NCI-H187 (cell line): Measurements from ENCODE around the gene B3GAT1.
"Not testable (repeated sequence)": the region's sequence is repeated elsewhere in the genome, so short reads cannot be mapped to it uniquely, and the experiment has no call there.

Experiments
- DNase-seq, 2 experiments: peaks; one replicate each; lab custom pipeline; 2025; lab: John Stamatoyannopoulos, UW

B3GAT1 gene, protein sequence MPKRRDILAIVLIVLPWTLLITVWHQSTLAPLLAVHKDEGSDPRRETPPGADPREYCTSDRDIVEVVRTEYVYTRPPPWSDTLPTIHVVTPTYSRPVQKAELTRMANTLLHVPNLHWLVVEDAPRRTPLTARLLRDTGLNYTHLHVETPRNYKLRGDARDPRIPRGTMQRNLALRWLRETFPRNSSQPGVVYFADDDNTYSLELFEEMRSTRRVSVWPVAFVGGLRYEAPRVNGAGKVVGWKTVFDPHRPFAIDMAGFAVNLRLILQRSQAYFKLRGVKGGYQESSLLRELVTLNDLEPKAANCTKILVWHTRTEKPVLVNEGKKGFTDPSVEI

DNA sequence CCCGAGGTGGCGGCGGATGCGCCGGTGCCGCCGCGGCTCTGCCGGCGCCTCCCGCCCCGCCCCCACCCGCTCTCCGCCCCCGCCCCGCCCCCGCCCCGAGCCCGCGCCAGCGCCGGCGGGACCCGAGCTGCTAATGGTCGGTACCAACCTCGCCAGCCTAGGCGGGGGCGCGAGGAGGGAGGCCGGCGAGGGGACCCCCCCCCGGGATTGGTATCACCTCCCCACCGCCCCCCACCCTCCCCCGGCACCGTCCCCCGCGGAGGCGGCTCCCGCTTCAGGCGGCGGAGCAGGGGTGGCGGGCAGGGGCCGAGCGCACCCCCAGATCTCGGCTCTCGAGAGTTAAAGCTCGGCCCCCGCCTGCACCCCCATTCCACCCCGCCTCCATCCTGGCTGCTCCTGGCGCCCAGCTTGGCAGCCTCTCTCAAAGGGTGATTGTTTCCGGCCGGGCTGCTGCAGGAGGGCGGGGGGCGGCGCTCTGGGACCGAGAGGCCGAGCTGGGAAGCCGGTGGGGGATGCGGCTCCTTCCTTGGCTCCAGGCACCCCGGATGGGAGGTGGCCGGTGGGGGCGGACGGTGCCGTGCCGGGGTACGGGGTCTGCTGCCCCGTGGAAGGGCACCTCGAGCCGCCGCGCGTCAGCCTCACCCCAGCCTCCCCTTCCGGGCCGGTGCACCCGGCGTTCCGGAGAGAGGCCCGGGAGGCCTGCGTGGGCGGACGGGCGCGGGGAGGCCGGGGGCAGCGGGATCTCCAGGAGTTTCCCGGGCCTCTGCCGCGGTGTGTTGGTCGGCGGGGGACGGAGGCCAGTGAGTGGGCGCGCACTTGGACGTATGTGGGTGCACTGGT, at the start of gene B3GAT1:
TSS of gene B3GAT1 (minus strand) at position 40 of the 840 bp plus-strand sequence. CDS start 24,583 bp downstream, outside the sequence.
- peak in 1 of 2 experiments; percentile 39 for DNase-seq

DNA sequence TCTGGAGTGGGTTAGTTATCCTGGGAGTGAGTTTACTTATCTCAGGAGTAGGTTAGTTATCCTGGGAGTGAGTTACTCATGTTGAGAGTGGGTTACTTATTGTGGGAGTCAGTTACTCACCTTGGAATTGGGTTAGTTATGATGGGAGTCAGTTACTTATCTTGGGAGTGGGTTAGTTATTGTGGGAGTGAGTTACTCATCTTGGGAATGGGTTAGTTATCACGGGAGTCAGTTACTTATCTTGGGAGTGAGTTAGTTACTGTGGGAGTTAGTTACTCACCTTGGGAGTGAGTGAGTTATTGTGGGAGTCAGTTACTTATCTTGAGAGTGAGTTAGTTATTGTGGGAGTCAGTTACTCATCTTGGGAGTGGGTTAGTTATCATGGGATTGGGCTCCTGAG, 49.6 kb upstream of the B3GAT1 start:
- no peak for DNase-seq

DNA sequence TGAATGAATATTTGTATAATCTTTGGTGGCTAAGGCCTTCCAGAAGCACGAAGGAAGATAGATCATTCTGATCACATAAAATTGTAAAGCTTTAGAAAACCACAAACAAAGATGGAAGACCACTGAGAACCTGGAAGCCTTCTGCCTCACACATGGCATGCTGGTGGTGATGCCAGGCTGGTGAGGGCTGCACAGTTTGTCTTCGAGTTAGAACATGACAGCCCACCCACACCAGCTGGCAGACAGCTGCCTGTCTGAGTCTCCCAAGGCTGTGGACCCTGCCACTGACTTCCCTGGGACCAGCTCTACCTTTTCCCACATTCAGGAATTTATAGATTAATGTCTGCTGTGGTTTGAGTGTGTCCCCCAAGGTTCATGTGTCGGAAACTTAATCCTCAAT, 48.8 kb upstream of the B3GAT1 start:
- DNase-seq: no peak

DNA sequence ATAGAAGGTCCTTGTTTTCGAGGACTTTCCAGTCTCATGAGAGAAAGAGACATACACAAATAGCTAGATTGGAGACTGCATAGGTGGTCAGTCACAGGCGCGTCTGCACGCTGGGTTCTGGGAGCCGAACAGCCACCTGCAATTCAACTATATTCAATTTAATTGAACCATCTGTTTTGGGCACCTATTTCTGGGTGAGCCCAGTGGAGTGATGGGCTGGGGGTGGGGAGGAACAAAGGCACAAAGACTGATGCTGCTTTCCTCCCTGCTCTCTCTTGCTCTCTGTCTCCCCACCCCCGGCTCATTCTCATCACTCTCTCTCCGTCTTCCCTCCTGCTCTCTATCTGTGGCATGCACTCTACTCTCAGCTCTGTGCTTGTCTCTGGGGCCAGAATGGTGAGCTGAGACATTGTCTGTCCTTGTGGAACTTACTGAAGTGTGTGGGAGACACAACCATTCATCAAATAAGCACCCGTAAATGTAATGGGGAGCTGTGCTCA, 48.1 kb upstream of the B3GAT1 start:
- no peak for DNase-seq

DNA sequence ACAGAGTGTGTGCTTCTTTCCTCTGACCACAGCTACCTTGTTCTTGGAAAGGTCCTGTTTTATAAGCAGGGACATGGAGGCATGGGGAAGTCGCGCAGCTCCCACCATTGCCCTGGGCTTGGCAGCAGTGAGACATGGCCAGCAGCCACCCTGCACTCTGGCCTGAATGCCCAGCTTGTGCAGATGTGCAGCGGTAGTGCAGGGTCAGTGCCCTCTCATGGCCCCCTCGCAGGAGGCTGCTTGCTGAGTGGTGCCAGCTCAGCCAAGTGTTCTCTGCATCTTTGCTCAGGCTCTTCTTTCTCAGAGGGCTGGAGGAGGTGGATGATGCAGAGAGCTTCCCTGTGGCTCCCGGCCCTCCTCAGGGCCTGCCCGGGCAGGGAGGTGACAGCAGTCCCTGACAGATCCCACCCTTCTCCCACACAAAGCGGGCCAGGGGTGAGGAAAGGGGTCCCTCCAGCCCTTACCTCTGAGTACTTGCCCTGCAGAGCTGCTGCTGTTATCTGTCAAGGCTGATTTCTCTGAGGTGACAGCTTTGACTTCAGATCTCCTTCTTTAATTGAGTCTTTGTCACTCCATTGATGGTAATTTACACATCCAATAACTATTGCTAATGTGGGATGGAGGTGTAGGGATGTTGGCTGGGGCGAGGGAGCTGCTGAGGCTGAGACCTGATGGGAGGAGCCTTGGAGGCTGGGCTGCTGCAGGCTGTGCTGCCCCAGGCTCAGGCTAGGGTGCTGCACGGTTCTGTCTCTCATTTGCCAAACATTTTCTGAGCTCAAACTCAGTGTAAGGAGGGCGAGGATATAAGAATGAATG, 47.4 kb upstream of the B3GAT1 start:
- DNase-seq: no peak

DNA sequence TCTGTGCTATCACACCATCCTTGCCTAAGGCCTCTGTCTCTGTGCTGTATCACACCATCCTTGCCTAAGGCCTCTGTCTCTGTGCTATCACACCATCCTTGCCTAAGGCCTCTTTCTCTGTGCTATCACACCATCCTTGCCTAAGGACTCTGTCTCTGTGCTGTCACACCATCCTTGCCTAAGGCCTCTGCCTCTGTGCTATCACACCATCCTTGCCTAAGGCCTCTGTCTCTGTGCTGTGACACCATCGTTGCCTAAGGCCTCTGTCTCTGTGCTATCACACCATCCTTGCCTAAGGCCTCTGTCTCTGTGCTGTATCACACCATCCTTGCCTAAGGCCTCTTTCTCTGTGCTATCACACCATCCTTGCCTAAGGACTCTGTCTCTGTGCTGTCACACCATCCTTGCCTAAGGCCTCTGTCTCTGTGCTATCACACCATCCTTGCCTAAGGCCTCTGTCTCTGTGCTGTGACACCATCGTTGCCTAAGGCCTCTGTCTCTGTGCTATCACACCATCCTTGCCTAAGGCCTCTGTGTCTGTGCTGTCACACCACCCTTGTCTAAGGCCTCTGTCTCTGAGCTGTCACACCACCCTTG, 45.5 kb upstream of the B3GAT1 start:
- not testable (repeated sequence) for DNase-seq

DNA sequence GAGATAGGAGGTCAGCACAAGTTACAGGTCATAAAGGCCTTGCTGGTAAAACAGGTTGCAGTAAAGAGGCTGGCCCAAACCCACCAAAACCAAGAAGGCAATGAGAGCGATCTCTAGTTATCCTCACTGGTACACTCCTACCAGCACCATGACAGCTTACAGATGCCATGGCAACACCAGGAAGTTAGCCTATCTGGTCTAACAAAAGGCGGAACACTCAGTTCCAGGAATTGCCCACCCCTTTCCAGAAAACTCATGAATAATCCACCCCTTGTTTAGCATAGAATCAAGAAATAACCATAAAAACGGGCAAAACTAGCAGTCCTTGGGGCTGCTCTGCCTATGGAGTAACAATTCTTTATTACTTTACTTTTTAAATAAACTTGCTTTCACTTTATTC, 43.5 kb upstream of the B3GAT1 start:
- DNase-seq: no peak

DNA sequence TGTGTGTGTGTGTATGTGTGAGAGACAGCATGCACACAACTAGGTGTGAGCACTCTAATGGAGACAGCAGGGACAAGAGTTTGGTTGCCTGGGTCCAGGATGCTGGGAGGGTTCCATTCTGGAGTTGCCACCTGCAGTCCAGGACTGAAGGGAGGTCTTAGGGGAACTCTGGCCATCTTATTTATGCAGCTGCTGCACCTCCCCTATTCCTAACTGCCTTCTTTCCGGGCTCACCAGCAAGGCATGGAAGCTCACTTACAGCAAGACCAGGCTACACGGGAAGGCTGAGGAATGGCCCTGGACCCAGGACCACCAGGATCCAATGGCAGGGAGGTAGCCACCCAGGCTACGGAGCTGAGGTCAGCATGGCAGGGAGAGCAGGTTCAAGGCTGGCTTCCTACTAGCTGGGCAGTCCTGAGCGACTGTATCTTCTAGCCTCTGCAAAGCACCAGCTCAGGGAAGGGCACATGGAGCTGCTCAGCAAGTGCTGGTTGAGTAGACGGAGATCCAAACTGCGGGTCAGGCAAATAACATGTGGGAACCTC, 42.2 kb upstream of the B3GAT1 start:
- DNase-seq: no peak

DNA sequence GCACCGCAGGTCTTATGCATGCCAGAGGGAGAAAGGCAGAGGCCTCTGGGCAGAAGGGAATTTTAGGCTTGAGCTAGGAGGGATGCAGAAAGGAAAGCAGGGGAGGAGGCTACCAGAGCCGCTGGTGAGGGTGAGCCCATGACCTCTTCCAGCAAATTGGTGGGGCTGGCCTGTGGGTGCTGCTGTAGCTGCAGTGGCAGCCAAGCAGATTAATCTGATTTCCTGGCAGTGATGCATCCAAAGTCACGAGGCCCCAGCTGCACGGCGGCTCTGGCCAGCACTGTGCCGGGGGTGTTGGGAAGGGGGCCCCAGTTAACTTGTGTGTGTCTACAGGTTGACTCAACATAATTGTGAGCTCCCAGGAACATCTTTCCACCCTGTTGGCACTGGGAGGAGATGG, 41.4 kb upstream of the B3GAT1 start:
- DNase-seq: no peak

DNA sequence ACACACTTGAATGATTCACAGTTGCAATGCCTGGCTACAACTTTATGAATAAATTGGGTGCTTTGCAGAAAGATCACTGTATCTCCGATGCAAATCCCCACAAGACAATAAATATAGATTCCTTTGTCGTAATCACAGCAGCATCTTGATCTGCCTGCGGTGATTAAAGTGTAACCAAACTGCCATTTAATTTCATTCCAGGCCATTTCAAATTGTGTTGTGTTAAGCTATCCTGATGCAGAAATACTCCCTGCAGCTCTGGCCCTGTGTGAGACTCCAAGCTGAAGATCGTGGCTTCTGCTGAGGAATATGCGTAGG, 40.8 kb upstream of the B3GAT1 start:
- no peak for DNase-seq

DNA sequence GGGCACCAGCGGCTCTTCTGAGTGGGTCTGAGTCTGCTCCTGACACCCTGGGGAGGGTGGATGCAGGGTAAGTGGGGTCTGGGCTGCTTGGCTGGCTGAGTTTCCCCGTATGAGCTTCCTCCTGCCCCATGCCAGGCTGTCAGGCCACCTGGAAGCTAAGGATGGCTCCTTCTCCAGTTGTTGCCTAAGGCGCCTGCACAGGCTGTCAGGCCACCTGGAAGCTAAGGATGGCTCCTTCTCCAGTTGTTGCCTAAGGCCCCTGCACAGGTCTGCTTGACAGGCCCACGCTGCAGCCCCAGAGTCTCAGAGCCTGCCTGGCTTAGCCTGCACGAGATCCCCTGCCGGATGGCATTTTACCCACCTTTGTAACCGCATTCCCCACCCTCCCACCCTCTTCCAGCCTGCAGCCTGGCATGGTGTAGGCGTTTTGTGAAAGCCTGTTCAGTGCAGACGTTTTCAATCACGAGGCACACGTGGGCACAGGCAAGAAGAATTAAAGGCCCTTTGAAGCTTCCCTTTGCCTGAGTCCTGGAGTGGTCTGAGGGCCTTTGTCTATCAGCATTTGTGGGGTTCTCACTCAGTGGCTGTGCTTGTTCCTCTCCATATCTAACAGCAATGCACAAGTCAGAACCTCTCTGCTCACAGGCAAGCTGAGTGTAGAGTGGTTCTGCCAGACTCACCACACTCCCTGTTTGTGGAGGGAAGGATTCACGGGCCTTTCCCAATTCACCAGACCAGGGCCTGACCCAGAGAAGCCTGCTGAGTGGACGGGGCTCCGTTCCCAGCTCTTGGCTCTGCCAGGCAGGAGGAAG, 40.2 kb upstream of the B3GAT1 start:
- DNase-seq: no peak

DNA sequence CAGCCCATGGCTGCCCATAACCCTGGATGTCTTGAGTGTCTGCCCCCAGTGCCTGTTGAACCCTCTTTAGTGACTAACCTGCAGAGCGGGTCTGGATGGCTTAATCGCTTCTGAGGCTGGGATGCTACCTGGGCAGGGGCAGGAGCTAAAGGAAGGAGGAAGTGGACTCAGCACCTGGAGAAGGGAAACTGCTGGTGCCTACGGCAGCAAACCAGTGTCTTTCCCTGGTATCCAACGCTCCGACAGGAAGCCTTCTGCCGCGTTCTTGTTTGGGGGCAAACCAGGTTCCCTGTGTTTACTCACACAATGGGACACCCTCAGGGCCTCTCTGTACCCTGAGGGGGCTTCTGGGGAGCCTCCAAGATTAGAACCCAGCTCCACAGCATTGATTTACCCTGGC, 38.1 kb upstream of the B3GAT1 start:
- no peak for DNase-seq

DNA sequence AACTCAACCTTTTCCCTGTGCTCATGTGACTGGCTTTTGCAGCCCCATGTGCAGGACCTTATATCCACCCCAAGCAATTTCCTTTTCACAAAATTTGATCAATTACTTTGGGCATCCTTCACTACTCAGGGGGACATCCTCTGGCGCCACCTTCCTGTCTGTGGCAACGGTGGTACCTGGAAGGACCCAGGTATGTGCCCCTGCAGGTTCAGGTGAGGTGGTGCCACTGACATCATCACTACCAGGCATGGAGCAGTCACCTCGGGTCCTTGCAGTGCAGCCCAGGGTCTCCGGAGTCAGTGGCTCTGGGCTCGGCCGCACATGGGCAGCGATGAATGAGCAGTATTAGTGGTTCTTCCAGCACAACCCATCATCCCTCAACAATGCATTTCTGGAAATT, 37.7 kb upstream of the B3GAT1 start:
- DNase-seq: no peak

DNA sequence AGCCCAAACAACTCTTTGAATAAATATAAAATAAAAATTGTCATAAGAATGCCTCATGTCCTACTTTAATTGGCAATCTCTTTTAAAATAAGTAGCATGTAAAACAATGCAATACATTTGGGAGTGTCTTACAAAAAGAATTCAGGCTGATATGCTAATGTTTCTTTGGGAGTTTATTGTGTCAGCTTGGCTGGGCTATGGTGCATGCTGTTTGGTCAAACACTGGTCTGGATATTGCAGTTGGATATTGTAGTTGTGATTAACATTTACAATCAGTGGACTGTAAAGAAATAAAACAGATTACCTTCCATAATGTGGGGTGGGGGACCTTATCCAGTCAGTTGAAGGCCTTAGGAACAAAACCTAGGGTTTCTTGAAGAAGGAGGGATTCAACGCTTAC, 37.0 kb upstream of the B3GAT1 start:
- no peak for DNase-seq

DNA sequence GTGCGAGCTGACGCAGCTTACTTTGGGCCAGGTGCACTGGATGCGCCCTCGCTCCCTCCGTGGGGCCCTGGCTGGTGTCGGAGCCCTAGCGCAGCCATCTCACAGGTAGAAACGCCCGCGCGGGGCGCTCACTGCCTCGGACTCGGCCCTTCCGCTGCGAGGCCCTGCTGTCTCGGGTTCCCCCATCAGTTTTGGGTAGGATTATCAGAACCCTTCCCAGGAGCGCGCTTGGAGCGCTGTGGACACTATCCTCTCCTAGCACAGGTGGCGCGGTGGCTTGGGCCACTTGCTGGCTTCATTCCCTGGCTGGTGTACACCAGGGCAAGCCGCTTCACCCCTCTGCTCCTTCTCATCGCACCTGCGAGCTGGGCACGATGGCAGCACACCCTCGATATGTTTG, 35.7 kb upstream of the B3GAT1 start:
- no peak for DNase-seq

DNA sequence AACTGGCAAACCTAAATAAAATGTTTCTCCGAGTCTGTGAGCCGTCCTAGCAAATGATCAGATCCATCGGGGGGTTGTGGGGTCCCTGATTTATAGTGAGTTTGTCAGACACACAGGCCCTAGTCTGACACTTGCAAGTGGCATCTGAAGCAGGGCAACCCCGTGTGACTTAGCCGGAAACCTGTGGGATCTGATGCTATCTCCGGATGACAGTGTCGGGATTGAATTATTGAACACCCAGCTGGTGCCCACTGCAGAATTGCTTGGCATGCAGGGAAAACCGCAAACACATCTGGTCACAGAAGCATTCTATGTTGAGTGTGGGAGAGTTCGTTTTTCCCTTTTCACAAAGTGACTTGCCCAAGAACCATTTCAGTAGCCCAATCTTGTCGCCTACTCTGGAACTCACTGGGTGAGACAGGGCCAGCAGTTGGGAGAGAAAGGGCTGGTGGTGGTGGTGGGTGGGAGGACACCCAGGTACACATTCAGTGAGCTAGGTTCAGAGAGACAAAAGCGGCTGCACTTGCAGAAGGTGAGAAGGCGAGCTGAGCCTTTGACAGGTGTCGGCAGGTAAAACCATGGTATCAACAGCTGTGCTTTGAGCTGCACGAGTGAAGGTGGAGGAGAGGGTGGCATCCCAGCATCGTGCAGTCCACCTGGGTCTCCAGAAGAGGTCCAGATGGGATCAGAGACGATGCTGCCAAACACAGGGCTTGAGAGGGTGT, 33.7 kb upstream of the B3GAT1 start:
- no peak for DNase-seq

DNA sequence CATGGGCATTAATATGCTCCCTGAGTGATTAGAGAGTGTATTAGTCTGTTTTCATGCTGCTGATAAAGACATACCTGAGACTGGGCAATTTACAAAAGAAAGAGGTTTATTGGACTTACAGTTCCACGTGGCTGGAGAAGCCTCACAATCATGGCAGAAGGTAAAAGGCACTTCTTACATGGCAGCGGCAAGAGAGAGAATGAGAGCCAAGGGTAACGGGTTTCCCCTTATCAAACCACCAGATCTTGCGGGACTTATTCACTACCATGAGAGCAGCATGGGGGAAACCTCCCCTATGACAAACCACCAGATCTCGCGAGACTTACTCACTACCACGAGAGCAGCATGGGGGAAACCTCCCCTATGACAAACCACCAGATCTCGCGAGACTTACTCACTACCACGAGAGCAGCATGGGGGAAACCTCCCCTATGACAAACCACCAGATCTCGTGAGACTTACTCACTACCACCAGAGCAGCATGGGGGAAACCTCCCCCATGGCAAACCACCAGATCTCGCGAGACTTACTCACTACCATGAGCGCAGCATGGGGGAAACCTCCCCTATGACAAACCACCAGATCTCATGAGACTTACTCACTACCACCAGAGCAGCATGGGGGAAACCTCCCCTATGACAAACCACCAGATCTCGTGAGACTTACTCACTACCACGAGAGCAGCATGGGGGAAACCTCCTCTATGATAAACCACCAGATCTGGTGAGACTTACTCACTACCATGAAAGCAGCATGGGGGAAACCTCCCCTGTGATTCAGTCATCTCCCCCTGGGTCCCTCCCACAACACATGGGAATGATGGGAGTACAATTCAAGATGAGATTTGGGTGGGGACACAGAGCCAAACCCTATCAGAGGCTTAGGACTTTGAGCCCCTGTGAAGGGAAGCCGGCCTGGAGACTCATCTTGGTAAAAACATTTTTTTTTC, 32.4 kb upstream of the B3GAT1 start:
- DNase-seq: not testable (repeated sequence)

DNA sequence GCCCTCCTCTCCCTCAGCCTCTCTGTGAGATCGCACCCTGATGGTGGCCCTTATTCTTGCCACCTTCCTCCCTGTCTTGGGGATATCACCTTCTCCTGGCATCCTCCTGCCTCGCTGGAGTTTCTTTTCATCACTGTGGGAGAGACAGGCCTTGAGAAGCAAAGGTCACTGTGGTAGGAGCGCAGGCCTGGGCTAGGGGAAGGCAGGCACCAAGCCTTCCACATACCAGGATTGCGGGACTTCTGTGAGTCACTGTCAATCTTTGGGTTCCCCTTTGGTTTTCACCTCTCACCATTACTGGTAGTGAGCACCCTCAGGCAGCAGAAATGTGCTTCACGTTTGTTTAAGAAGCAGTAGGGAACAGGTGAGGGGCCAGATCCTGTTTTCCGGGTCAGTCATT, 31.2 kb upstream of the B3GAT1 start:
- DNase-seq: no peak

DNA sequence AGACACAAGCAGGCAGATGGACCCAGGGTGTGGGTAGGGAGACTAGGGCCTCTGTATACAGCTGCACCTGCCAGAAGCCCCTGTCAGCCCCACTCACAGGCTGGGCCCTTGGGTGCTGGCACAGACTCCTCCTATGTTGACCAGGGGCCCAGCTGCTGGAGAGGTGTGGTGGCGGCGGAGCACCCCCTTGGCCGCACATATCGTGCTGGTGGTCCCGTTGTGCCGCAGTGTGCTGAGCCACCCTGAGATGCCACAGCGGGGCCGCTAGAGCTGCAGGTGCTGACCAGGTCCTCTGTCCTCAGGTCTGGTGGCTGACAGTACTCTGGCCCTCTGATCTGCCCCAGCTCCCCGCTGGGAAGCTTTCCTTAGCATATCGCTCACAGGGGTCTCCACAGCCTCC, 30.2 kb upstream of the B3GAT1 start:
- no peak for DNase-seq
